ENCODE data around the gene DEGS2.

The DEGS2 gene

DNA sequence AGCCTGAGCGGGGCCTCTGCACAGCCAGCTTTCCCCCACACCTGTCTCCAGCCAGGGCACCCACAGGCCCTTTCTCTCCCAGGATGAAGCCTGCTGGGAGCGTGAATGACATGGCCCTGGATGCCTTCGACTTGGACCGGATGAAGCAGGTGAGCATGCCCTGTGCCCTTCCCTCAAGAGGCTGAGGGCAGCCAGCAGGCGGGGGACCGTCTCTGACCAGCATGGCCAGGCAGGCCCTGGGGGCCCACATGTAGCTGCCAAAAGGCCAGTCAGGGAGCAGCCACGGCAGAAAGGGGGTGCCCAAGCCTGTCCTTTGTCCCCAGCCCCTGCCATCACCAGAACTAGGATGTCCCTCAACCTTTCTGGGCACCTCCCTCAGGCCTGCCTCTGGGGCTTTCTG lies 18.3 kb downstream of the DEGS2 start:
- Histone ChIP-seq H3K4me1 (ENCODE audit: control insufficient read depth in 1 of 2, insufficient read depth in 2 of 2, low read length in 2 of 2) (peaks cover 19 to 24% of the 10 kb centered on the region in 2 experiments), H3K4ac (ENCODE audit: low read depth, low read length) (no peak overlapping the region)

DNA sequence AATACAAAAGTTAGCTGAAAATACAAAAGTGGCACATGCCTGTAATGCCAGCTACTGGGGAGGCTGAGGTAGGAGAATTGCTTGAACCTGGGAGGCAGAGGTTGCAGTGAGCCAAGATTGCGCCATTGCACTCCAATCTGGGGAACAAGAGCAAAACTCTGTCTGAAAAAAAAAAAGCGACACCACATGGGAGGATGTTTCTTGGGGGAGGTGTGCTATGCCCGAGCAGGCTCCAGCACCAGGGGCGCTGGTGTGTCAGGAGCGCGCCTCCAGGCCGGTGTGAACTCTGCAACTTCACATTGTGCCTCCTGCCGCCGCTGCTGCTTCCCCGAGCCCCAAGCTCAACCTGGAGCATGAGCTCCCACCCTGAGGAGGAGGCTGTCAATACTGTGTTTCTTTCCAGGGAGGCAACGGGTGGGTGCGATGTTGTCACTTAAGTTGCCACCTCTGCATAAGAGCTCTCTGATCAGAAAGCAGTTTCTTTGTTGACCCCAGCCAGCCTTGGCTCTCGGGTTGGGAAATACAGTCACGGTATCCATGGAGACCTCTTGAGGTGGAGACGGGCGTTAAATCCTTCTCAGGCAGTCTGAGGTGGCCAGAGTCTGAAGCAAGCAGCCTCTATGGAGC lies 18.9 kb downstream of the DEGS2 start:
- Histone ChIP-seq H3K79me1 (ENCODE audit: low read length) (no peaks in the 10 kb centered on the region), H3K18ac (ENCODE audit: low read length) (no peak overlapping the region), H2AFZ (ENCODE audit: insufficient read depth, low read length, poor library complexity) (no peak overlapping the region), H3K79me2 (ENCODE audit: control insufficient read depth, insufficient read depth, low read length, poor library complexity) (no peaks in the 10 kb centered on the region), H3K4me2 (ENCODE audit: low read length) (no peak overlapping the region), H3K9me3 (ENCODE audit: insufficient read depth, low read depth, low read length) (no peaks in the 10 kb centered on the region), H3K27ac (ENCODE audit: low read depth, low read length) (no peak overlapping the region), H3K4me3 (ENCODE audit: low read depth, low read length) (no peak overlapping the region), H3K4ac (ENCODE audit: low read depth, low read length) (no peak overlapping the region), H2BK5ac (ENCODE audit: low read depth, low read length, poor library complexity) (no peak overlapping the region), H3K14ac (ENCODE audit: low read length) (no peak overlapping the region), H4K8ac (ENCODE audit: low read depth, low read length) (no peak overlapping the region), H2BK120ac (ENCODE audit: insufficient read depth, low read length, poor library complexity) (no peak overlapping the region), H3K27me3 (ENCODE audit: insufficient read depth, low read length) (no peaks in the 10 kb centered on the region), H3K23ac (ENCODE audit: low read length) (no peak overlapping the region), H4K12ac (ENCODE audit: low read depth, low read length) (no peak overlapping the region), H3K36me3 (ENCODE audit: control insufficient read depth in 1 of 2, insufficient read depth in 2 of 2, low read length in 2 of 2) (peaks cover 6 to 8% of the 10 kb centered on the region in 2 experiments), H3K4me1 (ENCODE audit: control insufficient read depth in 1 of 2, insufficient read depth in 2 of 2, low read length in 2 of 2) (peaks cover 19 to 24% of the 10 kb centered on the region in 2 experiments), H3K9ac (ENCODE audit: low read length) (no peak overlapping the region), H2BK12ac (ENCODE audit: low read length) (no peak overlapping the region), H4K91ac (ENCODE audit: low read depth, low read length) (no peak overlapping the region), H2AK5ac (ENCODE audit: low read length) (no peak overlapping the region)
- WGBS (ENCODE audit: extremely low coverage, insufficient coverage, insufficient read length), result no CpG with 5 or more reads among the region's 16 CpGs
- DNase-seq, result no peak

More for the DNA sequence above, 18.3 kb downstream of the DEGS2 start:
- Histone ChIP-seq H3K4me2 (ENCODE audit: low read length) (no peak overlapping the region), H4K91ac (ENCODE audit: low read depth, low read length) (no peak overlapping the region), H2AFZ (ENCODE audit: insufficient read depth, low read length, poor library complexity) (no peak overlapping the region), H3K4me3 (ENCODE audit: low read depth, low read length) (no peak overlapping the region), H4K8ac (ENCODE audit: low read depth, low read length) (no peak overlapping the region), H3K79me2 (ENCODE audit: control insufficient read depth, insufficient read depth, low read length, poor library complexity) (no peaks in the 10 kb centered on the region), H3K14ac (ENCODE audit: low read length) (no peak overlapping the region), H2BK12ac (ENCODE audit: low read length) (no peak overlapping the region), H3K36me3 (ENCODE audit: control insufficient read depth in 1 of 2, insufficient read depth in 2 of 2, low read length in 2 of 2) (peaks cover 6 to 8% of the 10 kb centered on the region in 2 experiments), H3K79me1 (ENCODE audit: low read length) (no peaks in the 10 kb centered on the region), H3K27me3 (ENCODE audit: insufficient read depth, low read length) (no peaks in the 10 kb centered on the region), H3K23ac (ENCODE audit: low read length) (no peak overlapping the region), H4K12ac (ENCODE audit: low read depth, low read length) (no peak overlapping the region), H3K27ac (ENCODE audit: low read depth, low read length) (no peak overlapping the region), H3K18ac (ENCODE audit: low read length) (no peak overlapping the region), H2BK5ac (ENCODE audit: low read depth, low read length, poor library complexity) (no peak overlapping the region), H3K9me3 (ENCODE audit: insufficient read depth, low read depth, low read length) (peaks cover under 1% of the 10 kb centered on the region), H2BK120ac (ENCODE audit: insufficient read depth, low read length, poor library complexity) (no peak overlapping the region), H3K9ac (ENCODE audit: low read length) (no peak overlapping the region), H2AK5ac (ENCODE audit: low read length) (no peak overlapping the region)
- DNase-seq, result no peak
- WGBS (ENCODE audit: extremely low coverage, insufficient coverage, insufficient read length), result no CpG with 5 or more reads among the region's 7 CpGs

DNA sequence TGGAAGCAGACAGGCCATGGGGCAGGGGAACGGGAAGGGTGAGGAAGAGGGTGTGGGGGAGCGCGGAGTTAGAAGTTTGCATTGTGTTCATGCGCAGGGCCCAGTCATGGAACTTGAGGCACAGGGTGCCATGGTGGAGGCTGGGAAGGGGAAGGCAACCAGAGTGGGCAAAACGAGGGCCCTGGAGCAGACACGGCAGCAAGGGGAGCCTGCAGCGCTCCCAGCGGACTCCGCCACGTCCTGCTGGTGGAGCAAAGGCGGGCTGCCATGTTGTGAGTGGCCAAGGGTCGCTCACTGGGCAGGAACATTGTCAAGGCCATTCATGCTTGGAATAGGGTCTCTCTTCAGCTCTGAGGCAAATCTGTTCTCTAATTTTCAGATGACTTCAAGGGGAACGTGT lies 20.5 kb downstream of the DEGS2 start:
- no peak overlapping the region for H3K4me3 ChIP-seq (ENCODE audit: low read depth, low read length)
- H4K12ac ChIP-seq (ENCODE audit: low read depth, low read length), result no peak overlapping the region
- no peak overlapping the region for H2BK120ac ChIP-seq (ENCODE audit: insufficient read depth, low read length, poor library complexity)
- H2BK12ac ChIP-seq (ENCODE audit: low read length), result no peak overlapping the region
- no peak overlapping the region for H3K18ac ChIP-seq (ENCODE audit: low read length)
- H3K79me1 ChIP-seq (ENCODE audit: low read length), result no peaks in the 10 kb centered on the region
- H3K23ac ChIP-seq (ENCODE audit: low read length), result no peak overlapping the region
- H3K4me2 ChIP-seq (ENCODE audit: low read length), result no peak overlapping the region
- H3K9me3 ChIP-seq (ENCODE audit: insufficient read depth, low read depth, low read length), result no peaks in the 10 kb centered on the region
- no CpG with 5 or more reads among the region's 13 CpGs for WGBS (ENCODE audit: extremely low coverage, insufficient coverage, insufficient read length)
- no peak overlapping the region for H3K4ac ChIP-seq (ENCODE audit: low read depth, low read length)
- H3K14ac ChIP-seq (ENCODE audit: low read length), result no peak overlapping the region
- no peak overlapping the region for H3K27ac ChIP-seq (ENCODE audit: low read depth, low read length)
- H3K79me2 ChIP-seq (ENCODE audit: control insufficient read depth, insufficient read depth, low read length, poor library complexity), result no peaks in the 10 kb centered on the region
- peaks cover 19 to 24% of the 10 kb centered on the region in 2 experiments for H3K4me1 ChIP-seq (ENCODE audit: control insufficient read depth in 1 of 2, insufficient read depth in 2 of 2, low read length in 2 of 2)
- no peak overlapping the region for H3K9ac ChIP-seq (ENCODE audit: low read length)
- no peak for DNase-seq
- H3K36me3 ChIP-seq (ENCODE audit: control insufficient read depth in 1 of 2, insufficient read depth in 2 of 2, low read length in 2 of 2), result peaks cover 5 to 9% of the 10 kb centered on the region in 2 experiments
- no peak overlapping the region for H4K8ac ChIP-seq (ENCODE audit: low read depth, low read length)
- no peak overlapping the region for H2AK5ac ChIP-seq (ENCODE audit: low read length)
- H4K91ac ChIP-seq (ENCODE audit: low read depth, low read length), result no peak overlapping the region
- no peaks in the 10 kb centered on the region for H3K27me3 ChIP-seq (ENCODE audit: insufficient read depth, low read length)
- H2AFZ ChIP-seq (ENCODE audit: insufficient read depth, low read length, poor library complexity), result no peak overlapping the region
- H2BK5ac ChIP-seq (ENCODE audit: low read depth, low read length, poor library complexity), result no peak overlapping the region

DNA sequence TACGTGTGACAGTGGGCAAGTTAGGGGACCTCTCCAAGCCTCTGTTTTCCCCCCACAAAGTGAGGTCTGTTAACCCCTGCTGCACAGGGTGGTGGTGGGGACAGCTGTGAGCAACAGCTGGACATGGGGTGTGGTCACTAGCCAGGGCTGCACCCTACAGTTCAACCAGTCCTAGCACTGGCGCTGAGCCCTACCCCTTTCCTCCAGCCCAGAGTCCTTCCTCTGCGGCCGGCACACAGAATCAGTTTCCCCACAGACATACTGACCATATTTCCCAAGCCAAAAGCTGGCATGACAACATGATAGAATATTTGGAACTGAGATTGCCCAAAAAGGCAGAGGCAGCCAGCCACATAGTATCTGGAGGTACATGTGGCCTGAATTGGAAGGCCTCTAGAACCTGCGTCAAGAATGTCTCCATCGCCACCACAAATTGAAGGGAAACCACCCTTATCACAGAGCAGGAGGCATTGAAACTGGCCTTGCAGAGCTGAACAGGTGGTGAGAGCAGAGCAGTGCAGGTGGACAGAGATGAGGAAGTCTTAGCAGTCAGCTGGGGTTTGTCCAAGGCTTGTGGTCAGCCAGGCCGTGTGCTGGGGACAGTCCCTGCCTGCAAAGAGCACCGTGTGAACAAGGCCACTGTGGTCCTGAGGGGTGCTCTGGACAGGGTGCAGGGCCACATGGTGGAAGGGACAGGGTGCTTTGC lies 21.2 kb downstream of the DEGS2 start:
- H3K18ac ChIP-seq (ENCODE audit: low read length), result no peak overlapping the region
- no peaks in the 10 kb centered on the region for H3K27me3 ChIP-seq (ENCODE audit: insufficient read depth, low read length)
- H3K4me3 ChIP-seq (ENCODE audit: low read depth, low read length), result no peak overlapping the region
- H3K4me1 ChIP-seq (ENCODE audit: control insufficient read depth in 1 of 2, insufficient read depth in 2 of 2, low read length in 2 of 2), result peaks cover 17 to 20% of the 10 kb centered on the region in 2 experiments
- no peaks in the 10 kb centered on the region for H3K79me2 ChIP-seq (ENCODE audit: control insufficient read depth, insufficient read depth, low read length, poor library complexity)
- H3K9me3 ChIP-seq (ENCODE audit: insufficient read depth, low read depth, low read length), result no peaks in the 10 kb centered on the region
- no peak overlapping the region for H3K4me2 ChIP-seq (ENCODE audit: low read length)
- no peak overlapping the region for H3K27ac ChIP-seq (ENCODE audit: low read depth, low read length)
- peaks cover 4 to 10% of the 10 kb centered on the region in 2 experiments for H3K36me3 ChIP-seq (ENCODE audit: control insufficient read depth in 1 of 2, insufficient read depth in 2 of 2, low read length in 2 of 2)
- H3K4ac ChIP-seq (ENCODE audit: low read depth, low read length), result no peak overlapping the region
- H4K12ac ChIP-seq (ENCODE audit: low read depth, low read length), result no peak overlapping the region
- no peak overlapping the region for H2BK5ac ChIP-seq (ENCODE audit: low read depth, low read length, poor library complexity)
- H2BK12ac ChIP-seq (ENCODE audit: low read length), result no peak overlapping the region
- no peak overlapping the region for H4K91ac ChIP-seq (ENCODE audit: low read depth, low read length)
- H3K23ac ChIP-seq (ENCODE audit: low read length), result no peak overlapping the region
- no CpG with 5 or more reads among the region's 8 CpGs for WGBS (ENCODE audit: extremely low coverage, insufficient coverage, insufficient read length)
- no peak overlapping the region for H2BK120ac ChIP-seq (ENCODE audit: insufficient read depth, low read length, poor library complexity)
- no peaks in the 10 kb centered on the region for H3K79me1 ChIP-seq (ENCODE audit: low read length)
- no peak overlapping the region for H2AK5ac ChIP-seq (ENCODE audit: low read length)
- H2AFZ ChIP-seq (ENCODE audit: insufficient read depth, low read length, poor library complexity), result no peak overlapping the region
- no peak overlapping the region for H3K14ac ChIP-seq (ENCODE audit: low read length)
- no peak overlapping the region for H3K9ac ChIP-seq (ENCODE audit: low read length)
- no peak for DNase-seq
- no peak overlapping the region for H4K8ac ChIP-seq (ENCODE audit: low read depth, low read length)

Data from trophoblast cell (in vitro differentiated cells and primary cell).